Upper lobe of left lung (tissue), 6 donors: ENCODE data around the gene TMEM40. TPM values are rescaled to one million over a fixed set of nuclear protein-coding genes. Genes with fewer than 3 reads are reported as not detected.

Source experiments
- ATAC-seq, 2 donors: fragments of 200-7000 bp; cut with Tn5 transposase; one replicate each; pipeline ENCODE4 v1.9.1; 2022; ENCODE audit warnings: mild to moderate bottlenecking in 2 of 2, moderate library complexity in 2 of 2; ENCODE audit not compliant: low FRiP score in 2 of 2
- DNase-seq, 2 donors: peaks; one replicate each; pipeline ENCODE4 v3.0.0-alpha.2; 2019 to 2020
- H3K27ac ChIP-seq, 4 donors: fragments of 200-600 bp; sonication (generic); one replicate each; pipeline ENCODE4 v1.5.1; 2016 to 2019
- H3K27me3 ChIP-seq, 4 donors: fragments of 200-600 bp; sonication (generic); one replicate each; pipeline ENCODE4 v1.5.1; 2017 to 2019
- H3K36me3 ChIP-seq, 4 donors: fragments of 200-600 bp; sonication (generic); one replicate each; pipeline ENCODE4 v1.5.1; 2016 to 2019
- H3K4me1 ChIP-seq, 4 donors: fragments of 200-600 bp; sonication (generic); one replicate each; pipeline ENCODE4 v1.5.1; 2018 to 2019
- H3K4me3 ChIP-seq, 4 donors: fragments of 200-600 bp; sonication (generic); one replicate each; pipeline ENCODE4 v1.5.1; 2017 to 2019; ENCODE audit warnings: mild to moderate bottlenecking in 2 of 4, moderate library complexity in 1 of 4
- H3K9me3 ChIP-seq, 4 donors: fragments of 200-600 bp; sonication (generic); one replicate each; pipeline ENCODE4 v1.5.1; 2018 to 2019
- CTCF ChIP-seq, 6 experiments: fragments of 450-650 bp in 4 of 6; fragments of 200-600 bp in 2 of 6; sonication (generic) in 2 of 6; IDR thresholded peaks; one replicate each; pipeline ENCODE4 v1.5.1; 2016 to 2019; ENCODE audit warnings: antibody characterized with exemption in 6 of 6
- EP300 ChIP-seq, 4 donors: sonication (generic); formaldehyde crosslinking; IDR thresholded peaks; one replicate each; pipeline ENCODE4 v1.5.1; 2017; ENCODE audit warnings: antibody characterized with exemption in 4 of 4, control low read depth in 2 of 4
- POLR2A ChIP-seq, 4 donors: fragments of 450-650 bp; IDR thresholded peaks; one replicate each; pipeline ENCODE4 v1.5.1; 2016 to 2017; ENCODE audit warnings: antibody characterized with exemption in 4 of 4, mild to moderate bottlenecking in 2 of 4
- POLR2AphosphoS5 ChIP-seq, 2 donors: sonication (generic); formaldehyde crosslinking; IDR thresholded peaks; one replicate each; pipeline ENCODE4 v1.5.1; 2017; ENCODE audit warnings: antibody characterized with exemption in 2 of 2
- WGBS, 2 donors: methylation state at CpG; one replicate each; pipeline ENCODE4 v1.1.5; 2017 to 2018; 5-methylcytosine and 5-hydroxymethylcytosine counted together
- total RNA-seq, 6 donors: library from RNA; depleted of rRNA in 4 of 6; stranded (reverse); fragments of >200 nt in 4 of 6; gene quantifications; one replicate each; pipeline versions ENCODE4 v1.1.0 to v1.2.1, GENCODE V29; 2016 to 2021
- donor health status: DM: no; HTN: no; CAD: no; lungs with moderate emphysema.
- donor health status: DM: no; HTN: yes; CAD: no; lungs with severe emphysema.

The TMEM40 gene
- total RNA-seq, 6 donors from 2014 or later: 0.30 to 5.3 (median 1.1) TPM

- DNase-seq (no peak), ATAC-seq (no peak)
- Histone ChIP-seq H3K9me3 (no peaks in the 10 kb centered on the region), H3K27ac (no peak overlapping the region), H3K27me3 (no peaks in the 10 kb centered on the region), H3K4me3 (no peak overlapping the region), H3K4me1 (no peaks in the 10 kb centered on the region), H3K36me3 (no peaks in the 10 kb centered on the region)
- TF ChIP-seq EP300 (IDR thresholded peaks at IDR 0.05) (no peak), POLR2AphosphoS5 (IDR thresholded peaks at IDR 0.05) (no peak), CTCF (IDR thresholded peaks at IDR 0.05) (no peak), POLR2A (IDR thresholded peaks at IDR 0.05) (no peak)
- WGBS, 2 donors: 90% methylated on average over 2 of the region's 2 CpGs
Measured at GRCh38 chr3:12700800-12701199, 58.3 kb downstream of the TMEM40 start.

- Histone ChIP-seq H3K9me3 (no peaks in the 10 kb centered on the region), H3K27me3 (no peaks in the 10 kb centered on the region), H3K4me3 (no peak overlapping the region), H3K4me1 (no peaks in the 10 kb centered on the region), H3K27ac (no peak overlapping the region), H3K36me3 (no peaks in the 10 kb centered on the region)
- ATAC-seq (no peak), DNase-seq (no peak)
- TF ChIP-seq POLR2AphosphoS5 (IDR thresholded peaks at IDR 0.05) (no peak), EP300 (IDR thresholded peaks at IDR 0.05) (no peak), CTCF (IDR thresholded peaks at IDR 0.05) (no peak), POLR2A (IDR thresholded peaks at IDR 0.05) (no peak)
- WGBS, 2 donors: 69 to 79% methylated on average over 2 of the region's 2 CpGs
Measured at GRCh38 chr3:12695916-12696315, 63.1 kb downstream of the TMEM40 start.

- no peaks in the 10 kb centered on the region for H3K9me3 ChIP-seq
- TF ChIP-seq CTCF (IDR thresholded peaks at IDR 0.05): no peak
- TF ChIP-seq EP300 (IDR thresholded peaks at IDR 0.05): no peak
- TF ChIP-seq POLR2A (IDR thresholded peaks at IDR 0.05): no peak
- TF ChIP-seq POLR2AphosphoS5 (IDR thresholded peaks at IDR 0.05): no peak
- no peaks in the 10 kb centered on the region for H3K4me1 ChIP-seq
- no peak overlapping the region for H3K27ac ChIP-seq
- WGBS, 2 donors: 86 to 100% methylated on average over 3 of the region's 3 CpGs
- no peak for ATAC-seq
- H3K4me3 ChIP-seq: no peak overlapping the region
- no peaks in the 10 kb centered on the region for H3K36me3 ChIP-seq
- DNase-seq: no peak
- no peaks in the 10 kb centered on the region for H3K27me3 ChIP-seq
Measured at GRCh38 chr3:12695112-12695511, 63.9 kb downstream of the TMEM40 start.

- no peak for TF ChIP-seq CTCF (IDR thresholded peaks at IDR 0.05)
- TF ChIP-seq POLR2AphosphoS5 (IDR thresholded peaks at IDR 0.05): no peak
- no peak for TF ChIP-seq EP300 (IDR thresholded peaks at IDR 0.05)
- no peak overlapping the region for H3K27ac ChIP-seq
- WGBS, 2 donors: 85 to 93% methylated on average over 6 to 8 of the region's 8 CpGs
Measured at GRCh38 chr3:12692444-12692843, 66.6 kb downstream of the TMEM40 start.

GRCh38 chr3:12689997-12690711 is 68.9 kb downstream of the TMEM40 start:
- DNase-seq: no peak
- Histone ChIP-seq H3K4me1 (no peaks in the 10 kb centered on the region), H3K4me3 (no peak overlapping the region), H3K27me3 (no peaks in the 10 kb centered on the region), H3K9me3 (no peaks in the 10 kb centered on the region), H3K36me3 (no peaks in the 10 kb centered on the region), H3K27ac (no peak overlapping the region)
- TF ChIP-seq POLR2AphosphoS5 (IDR thresholded peaks at IDR 0.05) (no peak), EP300 (IDR thresholded peaks at IDR 0.05) (no peak), POLR2A (IDR thresholded peaks at IDR 0.05) (no peak), CTCF (IDR thresholded peaks at IDR 0.05) (no peak)
- WGBS, 2 donors: 76 to 94% methylated on average over 10 of the region's 11 CpGs
- ATAC-seq: no peak

More at GRCh38 chr3:12692444-12692843, 66.6 kb downstream of the TMEM40 start:
- H3K27me3 ChIP-seq: no peaks in the 10 kb centered on the region
- no peak overlapping the region for H3K4me3 ChIP-seq
- H3K9me3 ChIP-seq: no peaks in the 10 kb centered on the region
- ATAC-seq: no peak
- DNase-seq: no peak
- H3K36me3 ChIP-seq: no peaks in the 10 kb centered on the region
- no peaks in the 10 kb centered on the region for H3K4me1 ChIP-seq
